GM19395 (cell line): Measurements from ENCODE around the gene SCN8A.
"Not testable (repeated sequence)": the region's sequence is repeated elsewhere in the genome, so short reads cannot be mapped to it uniquely, and the experiment has no call there.

Experiments used
- ATAC-seq: cut with Tn5 transposase; IDR thresholded peaks from one replicate; pipeline ENCODE4 v1.9.1; 2021; ENCODE audit warnings: mild to moderate bottlenecking, moderate library complexity; ENCODE audit not compliant: unreplicated experiment

The SCN8A gene

DNA sequence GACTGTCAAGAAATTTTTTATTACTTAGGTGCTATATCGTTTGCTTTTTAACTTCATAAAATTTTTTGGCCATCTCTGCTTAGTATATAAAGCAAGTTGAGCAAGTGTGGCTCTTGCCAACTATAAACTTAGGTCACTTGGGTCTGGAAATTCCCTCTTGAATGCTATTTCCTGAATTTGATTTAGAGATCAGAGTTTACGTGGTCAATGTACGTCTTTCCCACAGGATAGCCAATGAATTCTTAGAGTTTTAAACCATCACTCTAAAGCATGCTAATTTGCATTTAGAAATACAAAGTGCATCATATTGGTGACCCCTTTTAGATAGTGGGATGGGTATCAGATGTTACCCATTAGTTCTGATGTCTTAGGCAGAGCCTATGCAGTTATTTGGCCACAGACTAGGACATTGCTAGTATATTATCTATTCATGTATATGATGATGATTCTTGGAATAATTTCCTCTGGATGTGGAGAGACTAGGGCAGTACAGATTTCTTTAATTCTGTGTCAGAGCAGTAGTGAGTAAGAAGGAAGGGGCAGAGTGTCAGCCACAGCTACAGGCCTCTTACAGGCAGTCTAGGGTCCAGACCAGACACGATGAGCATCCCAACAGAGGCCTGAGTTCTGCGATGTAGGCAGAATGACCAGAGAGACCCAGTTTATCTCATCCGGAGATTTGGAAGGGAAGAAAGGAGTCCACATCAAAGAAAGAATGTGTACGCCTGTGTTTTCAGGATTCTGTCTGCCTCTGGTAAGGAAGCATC lies 30.3 kb downstream of the SCN8A start:
- ATAC-seq: no peak

DNA sequence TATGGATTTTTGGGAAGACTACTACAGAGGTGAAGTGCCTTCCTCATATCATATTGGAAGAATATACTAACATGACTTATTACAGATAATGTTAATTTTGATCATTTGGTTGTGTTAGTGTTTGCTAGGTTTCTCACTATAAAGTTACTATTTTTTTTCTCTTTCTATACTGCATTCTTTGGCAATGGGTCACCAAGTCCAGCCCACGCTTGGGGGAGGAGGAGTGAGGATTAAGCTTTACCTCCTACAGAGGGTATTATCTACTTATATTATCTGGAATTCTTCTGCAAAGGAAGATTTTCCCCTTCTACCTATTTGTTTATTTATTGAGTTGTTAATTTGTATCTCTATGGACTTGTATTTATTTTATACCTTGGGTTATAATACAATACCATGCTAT lies 31.5 kb downstream of the SCN8A start:
- ATAC-seq: no peak

DNA sequence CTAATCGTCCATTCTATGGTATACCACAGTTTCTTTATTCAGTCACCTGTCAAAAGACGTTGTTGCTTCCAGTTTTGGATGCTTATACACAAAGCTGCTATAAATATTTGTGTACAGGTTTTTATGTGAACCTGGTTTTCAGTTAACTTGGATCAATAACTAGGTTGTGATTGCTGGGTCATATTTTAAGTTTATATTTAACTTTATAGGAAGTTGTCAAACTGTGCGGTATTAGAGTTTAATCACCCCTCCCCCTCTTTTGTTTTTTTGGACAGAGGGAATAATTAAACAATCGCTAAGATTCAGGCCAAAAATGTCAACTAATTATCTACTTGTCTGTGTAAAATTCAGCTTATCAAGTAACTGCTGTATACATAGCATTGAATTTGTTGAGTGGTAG lies 34.3 kb downstream of the SCN8A start:
- no peak for ATAC-seq

DNA sequence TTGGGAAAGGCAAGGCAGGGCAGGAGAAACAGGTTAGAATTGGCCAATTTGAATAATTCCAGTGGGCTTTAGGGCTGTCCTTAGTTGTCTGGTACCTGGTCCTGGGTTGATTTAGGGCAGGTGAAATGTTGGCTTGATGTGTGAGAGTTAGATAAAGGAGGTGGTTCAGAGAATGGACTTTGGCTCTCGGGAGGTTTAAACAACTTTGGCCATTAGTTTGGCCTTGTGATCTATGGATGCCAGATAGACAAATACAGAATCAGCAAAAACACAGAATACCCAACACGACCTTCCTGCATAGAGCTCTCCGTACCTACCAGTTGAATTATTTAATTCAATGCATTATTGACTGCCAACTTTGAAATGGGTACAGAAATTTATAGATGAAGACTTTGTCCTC lies 35.1 kb downstream of the SCN8A start:
- no peak for ATAC-seq

DNA sequence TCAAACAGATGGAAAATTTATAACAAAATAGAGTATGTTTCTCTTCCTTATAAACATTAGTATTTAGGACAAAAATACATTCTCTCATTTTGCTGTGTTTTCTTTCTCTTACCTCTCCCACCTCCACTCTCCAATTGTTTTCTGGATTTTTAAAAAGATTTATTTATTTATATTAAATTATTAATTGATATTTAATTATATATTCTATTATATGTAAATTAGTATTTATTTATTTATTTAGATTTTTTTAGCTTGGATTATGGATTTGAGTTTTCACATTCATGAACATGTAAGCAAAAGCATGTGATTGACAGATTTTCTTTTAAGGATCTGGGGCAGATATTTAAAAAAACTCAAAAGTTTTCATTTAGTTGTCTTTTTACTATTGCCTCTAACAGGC lies 35.6 kb downstream of the SCN8A start:
- no peak for ATAC-seq

DNA sequence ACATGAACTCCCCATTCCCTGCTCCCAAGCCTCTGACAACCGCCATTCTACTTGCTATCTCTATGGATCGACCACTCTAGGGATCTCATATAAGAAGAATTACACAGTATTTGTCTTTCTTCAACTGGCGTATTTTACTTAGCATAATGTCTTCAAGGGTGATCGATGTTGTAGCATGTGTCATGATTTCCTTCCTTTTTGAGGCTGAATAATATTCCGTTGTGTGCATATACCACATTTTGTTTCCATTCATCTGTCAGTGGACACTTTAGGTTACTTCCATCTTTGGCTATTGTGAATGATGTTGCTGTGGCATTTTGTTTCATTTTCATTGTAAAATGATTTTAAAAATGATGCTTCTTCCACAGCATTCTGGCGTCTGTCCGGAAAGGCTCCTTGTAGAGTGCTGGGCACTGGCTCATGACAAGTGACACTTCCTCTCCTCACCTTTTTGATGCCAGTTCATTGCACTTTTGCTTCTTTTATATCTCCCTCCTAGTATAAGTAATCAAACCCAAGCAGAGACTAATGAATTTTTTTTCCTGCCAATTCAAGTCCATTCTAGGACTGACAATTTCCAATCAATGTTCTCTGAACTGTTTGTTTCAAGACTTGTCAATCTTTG lies 39.3 kb downstream of the SCN8A start:
- ATAC-seq: no peak

DNA sequence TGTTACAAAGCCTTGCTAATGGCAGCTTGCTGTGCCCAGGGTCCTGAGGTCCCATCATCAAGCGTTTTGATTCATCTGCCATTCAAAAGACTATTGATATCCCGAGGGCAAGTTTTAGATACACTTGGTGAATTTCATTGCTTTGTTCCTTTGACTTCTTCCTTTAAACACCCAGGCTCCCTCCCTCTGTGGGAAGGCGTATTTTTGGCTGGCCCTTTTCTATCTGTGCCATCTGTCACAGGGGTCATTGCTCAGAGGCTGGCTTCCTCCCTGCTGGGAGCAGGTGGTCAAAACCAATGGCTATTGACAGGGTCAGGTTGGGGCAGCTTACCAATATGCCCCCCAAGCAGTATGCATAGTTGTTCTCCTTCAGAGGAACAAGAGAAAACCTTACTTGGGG lies 40.0 kb downstream of the SCN8A start:
- ATAC-seq: no peak

DNA sequence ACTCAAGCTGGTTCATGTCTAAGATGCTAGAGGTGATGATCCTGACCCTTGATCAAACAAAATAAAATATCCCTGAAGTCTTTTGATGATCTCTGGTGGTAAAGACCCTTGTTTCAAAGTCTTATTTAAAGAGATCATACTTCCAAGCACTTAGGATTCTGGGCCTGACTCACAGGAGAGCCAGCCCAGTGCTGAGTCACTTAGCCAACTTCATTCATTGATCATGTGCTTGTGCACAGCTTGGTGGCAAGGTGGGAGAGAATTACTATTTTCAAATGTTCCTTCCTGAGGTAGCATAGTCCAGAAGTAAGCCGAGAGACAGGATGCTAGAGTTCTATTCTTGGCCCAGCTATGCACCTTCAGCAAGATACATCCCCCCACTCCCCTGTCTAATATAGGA lies 40.6 kb downstream of the SCN8A start:
- no peak for ATAC-seq

DNA sequence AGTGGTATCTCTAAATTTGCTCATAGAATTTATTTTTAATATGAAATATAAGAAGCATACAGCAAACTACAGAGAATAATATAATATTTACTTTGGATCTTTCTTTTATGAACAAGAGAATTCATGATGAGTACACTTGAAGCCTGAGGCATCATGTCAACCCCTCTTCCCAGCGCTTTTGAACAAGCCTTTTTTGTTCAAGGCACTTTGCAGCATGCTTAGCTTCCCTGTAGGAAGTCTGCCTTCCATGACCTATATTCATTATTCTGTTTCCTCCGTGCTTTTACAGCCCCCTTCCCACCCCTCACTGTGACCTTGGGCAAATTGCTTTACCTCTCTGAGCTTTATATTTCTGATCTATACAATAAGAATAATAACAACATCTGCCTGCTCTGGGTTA lies 41.6 kb downstream of the SCN8A start:
- ATAC-seq: no peak

DNA sequence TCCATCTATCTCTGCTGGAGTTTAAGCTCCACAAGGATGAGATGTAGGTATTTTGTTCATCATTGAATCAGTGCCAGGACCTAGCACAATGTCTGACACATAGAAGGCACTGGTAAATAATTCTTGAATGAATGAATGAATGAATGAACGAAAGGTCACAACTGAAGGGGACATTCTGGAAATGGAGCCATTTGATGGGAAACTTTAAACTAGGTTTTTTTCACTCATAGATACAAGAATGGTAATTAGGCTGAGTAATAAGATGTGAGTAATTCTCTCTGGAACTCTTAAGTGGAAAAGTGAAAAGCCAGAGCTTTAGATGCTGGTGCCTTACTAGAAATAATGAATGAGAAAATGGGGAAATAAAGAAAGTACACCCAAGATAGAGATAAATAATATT lies 44.3 kb downstream of the SCN8A start:
- ATAC-seq: no peak

DNA sequence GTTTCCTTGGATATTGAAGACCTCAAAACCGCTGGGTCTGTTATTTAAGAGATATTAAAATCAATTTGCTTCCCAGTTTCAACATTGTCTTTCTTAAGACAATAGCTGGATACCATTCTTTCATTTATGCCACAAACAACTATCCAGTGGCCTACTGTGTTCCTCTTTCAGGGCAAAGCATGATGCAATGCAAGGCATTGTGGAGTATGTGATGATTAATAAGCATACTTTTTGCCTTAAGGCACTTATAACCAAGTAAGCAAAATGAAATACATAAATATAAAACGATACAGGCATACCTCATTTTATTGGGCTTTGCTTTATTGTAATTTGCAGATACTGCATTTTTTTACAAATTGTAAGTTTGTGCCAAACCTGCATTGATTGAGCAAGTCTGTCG lies 45.5 kb downstream of the SCN8A start:
- no peak for ATAC-seq

DNA sequence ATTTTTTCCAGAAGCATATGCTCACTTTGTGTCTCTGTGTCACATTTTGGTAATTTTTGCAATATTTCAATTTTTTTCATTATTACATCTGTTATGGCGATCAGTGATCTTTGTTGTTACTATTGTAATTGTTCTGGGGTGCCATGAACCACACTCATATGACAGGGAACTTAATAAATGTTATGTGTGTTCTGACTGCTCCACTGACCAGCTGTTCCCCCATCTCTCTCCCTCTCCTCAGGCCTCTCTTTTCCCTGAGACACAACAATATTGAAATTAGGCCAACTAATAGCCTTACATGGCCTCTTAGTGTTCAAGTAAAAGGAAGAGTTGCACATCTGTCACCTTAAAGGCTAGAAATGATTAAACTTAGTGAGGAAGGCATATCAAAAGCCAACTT lies 46.0 kb downstream of the SCN8A start:
- ATAC-seq: no peak

DNA sequence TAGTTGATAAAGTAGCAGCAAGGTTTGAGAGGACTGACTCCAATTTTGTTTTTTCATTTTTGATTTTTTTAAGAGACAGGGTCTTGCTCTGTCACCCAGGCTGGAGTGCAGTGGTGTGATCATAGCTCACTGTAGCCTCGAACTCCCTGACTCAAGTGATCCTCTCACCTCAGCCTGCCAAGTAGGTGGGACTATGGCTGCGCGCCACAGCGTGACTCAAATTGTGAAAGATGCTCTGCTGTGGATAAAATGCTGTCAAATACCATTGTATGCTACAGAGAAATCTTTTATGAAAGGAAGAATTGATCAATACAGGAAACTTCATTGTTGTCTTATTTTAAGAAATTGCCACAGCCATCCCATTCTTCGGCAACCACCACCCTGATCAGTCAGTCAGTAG lies 48.3 kb downstream of the SCN8A start:
- no peak for ATAC-seq

DNA sequence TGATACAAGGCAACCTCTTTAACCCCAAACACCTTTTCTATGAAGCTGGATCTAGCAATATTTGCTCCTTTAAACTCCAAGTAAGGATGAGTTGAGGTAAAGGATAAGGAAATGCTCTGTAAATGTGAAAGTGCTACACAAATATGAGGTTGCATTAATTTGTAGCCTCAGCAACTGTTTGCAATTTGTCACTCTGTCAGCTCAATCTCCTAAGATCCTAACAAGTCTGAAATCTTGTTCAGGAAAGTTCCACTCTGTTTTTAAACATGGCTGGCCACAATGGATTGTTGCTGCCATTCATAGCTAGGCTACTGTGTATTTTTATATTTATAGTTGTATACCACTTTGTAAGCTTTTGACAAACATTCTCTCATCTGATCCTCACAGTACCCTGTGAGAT lies 51.3 kb downstream of the SCN8A start:
- ATAC-seq: no peak

DNA sequence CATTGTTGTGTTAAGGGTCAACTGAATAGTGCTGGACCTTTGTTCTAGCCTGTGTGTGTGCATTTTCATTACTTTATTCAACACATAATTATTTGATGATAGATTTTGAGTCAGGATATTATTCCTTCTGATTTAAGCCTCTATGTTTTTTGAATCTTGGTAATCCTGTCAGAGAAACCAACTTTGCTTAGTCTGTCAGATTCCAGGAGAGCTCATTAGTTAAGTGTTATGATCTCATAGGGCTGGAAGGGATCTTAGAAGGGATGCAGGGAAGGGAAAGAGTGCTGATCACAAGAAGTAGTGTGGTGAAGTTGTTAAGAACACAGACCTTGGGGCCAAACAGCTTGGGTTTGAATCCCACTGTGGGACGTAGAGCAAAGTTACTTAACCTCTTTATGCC lies 52.9 kb downstream of the SCN8A start:
- no peak for ATAC-seq

DNA sequence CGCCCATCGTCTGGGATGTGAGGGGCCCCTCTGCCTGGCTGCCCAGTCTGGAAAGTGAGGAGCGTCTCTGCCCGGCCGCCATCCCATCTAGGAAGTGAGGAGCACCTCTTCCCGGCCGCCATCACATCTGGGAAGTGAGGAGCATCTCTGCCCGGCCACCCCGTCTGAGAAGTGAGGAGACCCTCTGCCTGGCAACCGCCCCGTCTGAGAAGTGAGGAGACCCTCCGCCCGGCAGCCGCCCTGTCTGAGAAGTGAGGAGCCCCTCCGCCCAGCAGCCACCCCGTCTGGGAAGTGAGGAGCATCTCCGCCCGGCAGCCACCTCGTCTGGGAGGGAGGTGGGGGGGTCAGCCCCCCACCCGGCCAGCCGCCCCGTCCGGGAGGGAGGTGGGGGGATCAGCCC lies 53.7 kb downstream of the SCN8A start:
- not testable (repeated sequence) for ATAC-seq

DNA sequence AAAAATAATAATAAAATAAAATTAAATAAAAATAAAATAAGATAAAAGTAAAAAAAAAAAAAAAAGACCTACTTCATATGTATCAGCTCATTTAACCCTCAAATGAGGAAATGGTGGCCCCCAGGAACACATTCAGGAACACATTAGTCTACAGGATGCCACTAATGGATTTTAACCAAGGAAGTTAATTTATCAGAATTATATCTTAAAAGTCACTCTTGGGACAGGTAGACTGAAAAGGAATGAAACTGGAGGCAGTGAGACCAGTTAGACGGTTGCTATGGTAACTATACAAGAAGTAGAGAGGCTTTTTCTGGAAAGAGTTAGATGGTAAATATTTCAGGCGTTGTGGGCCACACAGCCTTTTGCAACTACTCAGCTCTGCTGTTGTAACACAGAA lies 54.9 kb downstream of the SCN8A start:
- no peak for ATAC-seq

DNA sequence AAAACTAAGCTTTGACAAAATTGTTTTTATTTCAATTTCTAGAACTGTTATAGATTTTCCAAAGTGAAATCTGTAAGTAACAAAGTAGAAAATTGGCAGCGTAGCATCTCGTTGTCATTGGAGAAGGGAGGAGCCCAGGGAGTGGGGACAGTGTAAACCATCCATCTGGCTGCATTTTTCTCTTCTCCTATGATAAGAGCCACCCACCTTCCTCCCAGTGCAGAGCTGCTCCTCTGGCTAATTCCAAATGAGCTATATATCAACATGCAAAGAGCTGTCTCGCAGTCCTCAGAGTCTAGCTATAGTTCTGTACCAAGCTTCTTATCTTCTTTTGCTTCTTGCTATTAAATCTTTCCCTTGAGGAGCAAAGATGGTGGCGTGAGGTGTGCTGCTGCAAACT lies 56.6 kb downstream of the SCN8A start:
- ATAC-seq: no peak

DNA sequence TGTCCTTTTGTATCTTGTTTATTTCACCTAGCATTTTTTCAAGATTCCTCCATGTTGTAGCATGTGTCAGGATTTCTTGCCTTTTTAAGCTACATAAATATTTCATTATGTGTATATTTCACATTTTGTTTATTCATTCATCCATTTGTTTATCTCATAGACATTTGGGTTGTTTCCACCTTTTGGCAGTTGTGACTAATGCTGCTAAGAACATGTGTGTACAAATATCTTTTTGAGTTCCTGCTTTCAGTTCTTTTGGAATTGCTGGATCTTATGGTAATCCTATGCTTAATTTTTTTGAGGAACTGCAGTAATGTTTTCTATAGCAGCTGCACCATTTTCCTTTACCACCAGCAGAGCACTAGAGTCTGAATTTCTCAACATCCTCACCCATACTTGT lies 62.4 kb downstream of the SCN8A start:
- no peak for ATAC-seq

DNA sequence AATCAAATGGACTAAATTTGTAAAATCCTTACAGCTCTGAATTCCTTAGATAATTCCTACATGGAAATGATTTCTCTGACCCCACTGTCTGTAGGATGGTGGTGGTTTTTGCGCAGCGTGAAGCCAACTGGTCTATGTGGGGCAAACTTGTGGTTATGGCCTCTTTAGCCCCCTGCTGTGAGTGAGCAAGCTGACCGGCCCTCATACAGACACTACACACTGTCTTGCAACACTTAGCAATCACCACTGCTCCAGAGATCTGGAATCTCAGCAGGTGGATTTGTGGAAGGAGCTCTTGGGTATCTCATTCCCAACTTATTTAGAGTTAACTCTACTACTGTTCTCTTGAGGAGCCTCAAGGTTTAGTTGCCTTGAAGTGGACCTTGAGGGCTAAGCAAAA lies 70.2 kb downstream of the SCN8A start:
- ATAC-seq: no peak

DNA sequence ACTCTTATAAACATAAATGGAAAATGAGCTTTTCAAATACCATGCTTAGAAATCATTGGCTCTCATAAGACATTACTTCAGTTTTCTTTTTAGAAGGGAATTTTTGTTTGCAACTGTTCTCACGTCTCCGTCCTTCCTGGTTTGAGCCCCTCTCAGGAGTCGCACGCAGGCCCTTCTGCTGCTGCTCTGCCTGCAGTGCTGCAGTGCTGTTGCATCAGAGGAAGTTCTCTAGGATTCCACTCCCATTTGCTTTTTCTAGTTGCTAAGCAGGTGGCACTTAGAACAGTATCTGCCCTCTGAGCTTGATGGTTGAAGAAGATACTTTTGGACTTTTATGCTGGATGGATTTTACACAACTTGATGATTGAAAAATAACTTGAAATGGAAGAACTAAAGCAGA lies 70.8 kb downstream of the SCN8A start:
- no peak for ATAC-seq

DNA sequence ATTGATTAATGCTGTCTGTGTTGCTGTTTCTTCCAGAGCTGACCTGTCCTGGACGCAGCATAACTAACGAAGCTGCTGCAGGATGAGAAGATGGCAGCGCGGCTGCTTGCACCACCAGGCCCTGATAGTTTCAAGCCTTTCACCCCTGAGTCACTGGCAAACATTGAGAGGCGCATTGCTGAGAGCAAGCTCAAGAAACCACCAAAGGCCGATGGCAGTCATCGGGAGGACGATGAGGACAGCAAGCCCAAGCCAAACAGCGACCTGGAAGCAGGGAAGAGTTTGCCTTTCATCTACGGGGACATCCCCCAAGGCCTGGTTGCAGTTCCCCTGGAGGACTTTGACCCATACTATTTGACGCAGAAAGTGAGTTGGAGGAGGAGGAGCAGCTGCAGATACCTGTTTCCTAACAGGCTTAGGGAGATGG lies 71.7 kb downstream of the SCN8A start:
- ATAC-seq: no peak

DNA sequence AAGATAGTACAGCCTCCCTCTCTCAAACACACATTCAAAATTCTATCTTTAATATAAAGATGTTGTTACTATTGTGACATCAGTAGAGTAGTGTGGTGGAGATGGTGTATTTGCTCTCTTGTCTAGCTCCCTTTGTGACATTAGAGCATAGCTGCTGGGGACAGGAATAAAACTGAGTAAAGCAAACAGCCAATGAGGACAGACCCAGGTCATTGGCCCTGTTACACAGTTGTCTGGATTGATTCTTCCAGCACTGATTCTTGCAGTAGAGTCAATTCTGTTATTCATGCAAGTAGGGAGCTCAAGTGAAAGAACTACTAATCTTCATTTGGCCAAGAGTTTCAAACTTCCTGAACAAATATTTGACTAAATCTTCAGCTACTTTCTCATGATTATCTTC lies 72.4 kb downstream of the SCN8A start:
- no peak for ATAC-seq
